ENCODE data around the gene MTMR3.
"Not testable (repeated sequence)": the region's sequence is repeated elsewhere in the genome, so short reads cannot be mapped to it uniquely, and the experiment has no call there.

MTMR3 gene

GRCh38 chr22:29883045-29883774, at the start of gene MTMR3:
TSS of gene MTMR3 (plus strand) at chr22:29883174. CDS start at chr22:29971060, 87,886 bp downstream.
- DNase-seq (ENCODE audit: low spot score), result peak; percentile 93

DNA sequence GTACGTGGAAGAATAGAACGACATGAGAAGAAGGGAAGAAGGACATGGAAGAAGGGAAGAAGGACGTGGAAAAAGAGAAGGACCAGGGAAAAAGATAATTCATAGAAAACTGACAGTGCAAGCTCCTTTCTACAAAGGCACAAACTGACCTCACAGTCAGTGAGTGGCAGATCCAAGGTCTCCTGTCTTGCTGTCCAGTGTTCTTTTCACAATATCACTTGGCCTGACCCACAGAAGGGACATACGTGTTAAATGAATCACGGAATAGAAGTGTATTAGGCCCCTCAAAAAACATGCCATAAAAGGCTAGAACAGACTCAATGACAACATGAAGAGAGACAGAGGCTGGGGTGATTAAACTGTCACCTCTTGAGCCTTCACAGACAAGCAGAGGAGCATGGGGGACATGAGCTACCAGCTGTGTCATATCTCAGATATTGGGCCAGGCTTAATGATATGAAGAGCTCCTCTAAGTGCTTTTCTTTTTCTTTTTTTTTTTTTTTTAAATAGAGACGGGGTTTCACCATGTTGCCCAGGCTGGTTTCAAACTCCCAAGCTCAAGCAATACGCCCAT, 49.5 kb upstream of the MTMR3 start:
- no peak for DNase-seq (ENCODE audit: low spot score)

- DNase-seq (ENCODE audit: low spot score), result no peak
Observed at GRCh38 chr22:29834046-29834445, 48.9 kb upstream of the MTMR3 start.

DNA sequence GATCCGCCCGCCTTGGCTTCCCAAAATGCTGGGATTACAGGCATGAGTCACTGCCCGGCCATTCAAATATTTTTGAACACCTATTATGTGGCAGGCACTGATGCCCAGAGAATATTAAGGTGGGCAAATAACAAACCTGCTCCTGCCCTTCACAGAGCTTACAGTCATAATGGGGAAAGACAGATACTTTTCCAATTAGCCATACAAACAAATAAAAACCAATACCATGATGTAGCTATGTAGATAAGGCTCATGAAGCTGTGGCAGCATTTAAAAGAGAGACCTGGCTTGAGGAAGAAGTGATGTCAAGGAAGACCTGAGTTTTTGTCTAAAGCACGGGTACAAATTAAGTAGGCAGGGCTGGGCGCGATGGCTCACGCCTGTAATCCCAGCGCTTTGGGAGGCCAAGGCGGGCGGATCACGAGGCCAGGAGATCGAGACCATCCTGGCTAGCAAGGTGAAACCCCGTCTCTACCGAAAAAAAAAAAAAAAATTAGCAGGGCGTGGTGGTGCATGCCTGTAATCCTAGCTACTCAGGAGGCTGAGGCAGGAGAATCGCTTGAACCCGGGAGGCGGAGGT, 46.1 kb upstream of the MTMR3 start:
- not testable (repeated sequence) for DNase-seq (ENCODE audit: low spot score)

- peak; percentile 99 for DNase-seq (ENCODE audit: low spot score)
Observed at GRCh38 chr22:29837741-29838598, 45.0 kb upstream of the MTMR3 start, which contains the start of gene ASCC2. TSS of gene ASCC2 (minus strand) at chr22:29838274. CDS start at chr22:29832325, 5,949 bp downstream.

- DNase-seq (ENCODE audit: low spot score), result no peak
Observed at GRCh38 chr22:29838599-29838956, 44.4 kb upstream of the MTMR3 start.

- no peak for DNase-seq (ENCODE audit: low spot score)
Observed at GRCh38 chr22:29839039-29839438, 43.9 kb upstream of the MTMR3 start.

DNA sequence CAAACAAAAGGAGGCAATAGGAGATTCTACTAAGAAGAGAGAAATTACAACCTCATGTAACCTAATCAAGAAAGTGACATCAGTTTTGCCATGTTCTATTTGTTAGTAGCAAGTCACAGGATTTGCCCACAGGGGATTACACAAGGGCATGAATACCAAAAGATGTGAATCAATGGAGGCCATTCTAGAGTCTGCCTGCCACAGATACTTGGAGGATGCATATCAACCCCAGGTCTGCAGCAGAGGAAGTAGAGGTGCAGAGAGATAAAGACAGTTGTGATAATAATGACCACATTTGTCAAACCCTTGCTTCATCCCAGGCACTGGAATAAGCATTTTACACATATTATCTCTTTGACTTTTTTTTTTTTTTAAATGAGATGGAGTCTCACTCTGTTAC, 42.5 kb upstream of the MTMR3 start:
- no peak for DNase-seq (ENCODE audit: low spot score)

DNA sequence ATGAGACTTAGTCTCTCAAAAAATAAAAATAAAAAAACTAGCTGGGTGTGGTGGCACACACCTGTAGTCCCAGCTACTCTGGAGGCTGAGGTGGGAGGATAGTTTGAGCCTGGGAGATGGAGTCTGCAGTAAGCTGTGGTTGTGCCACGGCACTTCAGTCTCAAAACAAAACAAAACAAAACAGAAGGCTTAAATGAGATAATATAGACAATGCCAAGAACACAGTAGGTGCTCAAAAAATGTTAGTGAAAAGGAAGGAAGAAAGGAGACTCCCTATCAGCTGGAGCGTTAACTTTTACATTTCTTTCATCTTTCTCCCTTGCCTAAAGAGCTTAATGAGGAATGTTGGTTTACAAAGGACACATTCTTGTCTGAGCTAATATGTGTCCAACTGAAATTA, 40.8 kb upstream of the MTMR3 start:
- no peak for DNase-seq (ENCODE audit: low spot score)

DNA sequence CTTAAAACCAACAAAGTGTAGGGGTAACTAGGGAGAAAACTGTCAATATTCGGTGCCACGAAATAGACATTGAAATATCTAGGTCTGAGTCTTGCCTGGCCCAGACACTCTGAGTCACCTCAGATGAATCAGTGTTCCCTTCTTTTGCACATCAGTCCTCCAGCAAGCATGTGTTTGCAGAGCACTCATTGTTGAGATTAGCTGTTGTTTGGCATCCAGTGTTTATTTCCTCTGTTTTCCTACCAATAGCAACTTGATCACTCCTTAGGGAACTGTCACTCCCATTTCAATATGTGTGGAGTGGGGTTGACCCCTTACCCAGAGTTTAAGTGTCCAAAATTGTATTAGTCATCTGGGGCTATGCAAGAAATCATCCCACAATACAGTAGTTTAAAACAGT, 40.2 kb upstream of the MTMR3 start:
- DNase-seq (ENCODE audit: low spot score), result peak; percentile 91

GRCh38 chr22:29846290-29846689, 36.7 kb upstream of the MTMR3 start:
- DNase-seq (ENCODE audit: low spot score), result no peak

DNA sequence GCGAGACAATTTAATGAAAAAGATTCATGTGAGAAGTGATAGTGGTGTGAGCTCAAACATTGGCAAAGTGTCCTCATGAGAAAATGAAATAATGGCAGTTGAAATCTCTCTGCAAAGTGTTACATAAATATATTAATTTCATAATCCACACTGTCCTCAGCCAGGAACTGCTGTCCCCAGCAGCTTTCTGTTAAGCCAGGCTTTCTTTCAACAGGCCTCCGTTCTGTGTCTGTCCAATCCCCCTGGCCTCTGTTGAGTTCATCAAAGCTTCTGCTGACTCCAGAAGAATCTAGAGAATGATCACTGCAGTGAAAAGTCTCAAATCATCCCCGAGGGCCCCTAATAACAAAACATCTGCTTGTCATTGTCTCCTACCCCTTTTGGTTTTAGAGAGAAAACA, 34.9 kb upstream of the MTMR3 start:
- DNase-seq (ENCODE audit: low spot score), result no peak

- DNase-seq (ENCODE audit: low spot score), result no peak
Observed at GRCh38 chr22:29854432-29854831, 28.5 kb upstream of the MTMR3 start.

- DNase-seq (ENCODE audit: low spot score), result no peak
Observed at GRCh38 chr22:29855611-29856181, 27.3 kb upstream of the MTMR3 start.

- no peak for DNase-seq (ENCODE audit: low spot score)
Observed at GRCh38 chr22:29856496-29856895, 26.5 kb upstream of the MTMR3 start.

- not testable (repeated sequence) for DNase-seq (ENCODE audit: low spot score)
Observed at GRCh38 chr22:29859030-29859429, 23.9 kb upstream of the MTMR3 start.

- DNase-seq (ENCODE audit: low spot score), result no peak
Observed at GRCh38 chr22:29860006-29860766, 22.8 kb upstream of the MTMR3 start.

GRCh38 chr22:29861672-29862297, 21.2 kb upstream of the MTMR3 start:
- DNase-seq (ENCODE audit: low spot score), result no peak

GRCh38 chr22:29865572-29865971, 17.4 kb upstream of the MTMR3 start:
- DNase-seq (ENCODE audit: low spot score), result not testable (repeated sequence)

- peak; percentile 51 for DNase-seq (ENCODE audit: low spot score)
Observed at GRCh38 chr22:29867260-29867659, 15.7 kb upstream of the MTMR3 start.

- no peak for DNase-seq (ENCODE audit: low spot score)
Observed at GRCh38 chr22:29867851-29868250, 15.1 kb upstream of the MTMR3 start.
